Gastroesophageal sphincter (tissue), 4 donors: Measurements from ENCODE around the gene ZNF358. TPM values are rescaled to one million over a fixed set of nuclear protein-coding genes. Genes with fewer than 3 reads are reported as not detected.

ENCODE experiments used
- ATAC-seq: fragments of 150-250 bp; one replicate; pipeline ENCODE4 v1.9.1; 2016; ENCODE audit warnings: mild to moderate bottlenecking, moderate library complexity
- H3K27ac ChIP-seq, 4 donors: fragments of 200-600 bp; sonication (generic) in 3 of 4; 1 replicate in 3 of 4; 2 replicates in 1 of 4; pipeline ENCODE4 v1.5.1; 2016 to 2019
- H3K27me3 ChIP-seq: fragments of 200-600 bp; sonication (generic); one replicate; pipeline ENCODE4 v1.5.1; 2019
- H3K36me3 ChIP-seq, 2 donors: fragments of 200-600 bp; sonication (generic); one replicate each; pipeline ENCODE4 v1.5.1; 2019; ENCODE audit warnings: control low read depth in 1 of 2
- H3K4me1 ChIP-seq, 3 donors: fragments of 200-600 bp; sonication (generic); 1 replicate in 2 of 3; 2 replicates in 1 of 3; pipeline ENCODE4 v1.5.1; 2016 to 2019; ENCODE audit warnings: control low read depth in 2 of 3
- H3K4me3 ChIP-seq, 2 donors: fragments of 200-600 bp; sonication (generic); one replicate each; pipeline ENCODE4 v1.5.1; 2019; ENCODE audit warnings: mild to moderate bottlenecking in 1 of 2, moderate library complexity in 1 of 2
- H3K9me3 ChIP-seq, 3 donors: fragments of 200-600 bp; sonication (generic); one replicate each; pipeline ENCODE4 v1.5.1; 2017 to 2019; ENCODE audit warnings: control low read depth in 2 of 3
- CTCF ChIP-seq, 4 experiments: fragments of 200-600 bp in 2 of 4; fragments of 450-650 bp in 2 of 4; sonication (generic) in 1 of 4; IDR thresholded peaks; one replicate each; pipeline ENCODE4 v1.5.1; 2017 to 2019; ENCODE audit warnings: antibody characterized with exemption in 4 of 4, mild to moderate bottlenecking in 2 of 4, moderate library complexity in 2 of 4
- EP300 ChIP-seq: sonication (generic); formaldehyde crosslinking; IDR thresholded peaks from one replicate; pipeline ENCODE4 v1.6.1; 2017; ENCODE audit warnings: antibody characterized with exemption, mild to moderate bottlenecking
- POLR2A ChIP-seq, 2 donors: fragments of 450-650 bp; IDR thresholded peaks; one replicate each; pipeline ENCODE4 v1.6.1; 2017; ENCODE audit warnings: antibody characterized with exemption in 2 of 2, mild to moderate bottlenecking in 2 of 2, moderate library complexity in 1 of 2
- POLR2AphosphoS5 ChIP-seq: sonication (generic); formaldehyde crosslinking; IDR thresholded peaks from one replicate; pipeline ENCODE4 v1.6.1; 2017; ENCODE audit warnings: antibody characterized with exemption
- WGBS, 2 donors: methylation state at CpG; one replicate each; pipeline ENCODE4 v1.1.5; 2018; ENCODE audit warnings: low coverage in 1 of 2; 5-methylcytosine and 5-hydroxymethylcytosine counted together
- total RNA-seq, 4 donors: library from RNA; depleted of rRNA; stranded (reverse); fragments of >200 nt; gene quantifications; one replicate each; pipeline ENCODE4 v1.1.0, GENCODE V29; 2016

ZNF358 gene
- total RNA-seq, 4 donors from 2014 or later: 63.9 to 153 (median 98.7) TPM

- Histone ChIP-seq H3K4me1 (peaks cover 0 to 16% (median 0%) of the 10 kb centered on the region in 3 donors), H3K4me3 (no peak overlapping the region), H3K27me3 (no peaks in the 10 kb centered on the region), H3K9me3 (no peaks in the 10 kb centered on the region), H3K27ac (peak overlapping the region in 2 of 4 donors; percentile 42 to 72), H3K36me3 (peaks cover 0 to 68% of the 10 kb centered on the region in 2 donors)
- TF ChIP-seq POLR2AphosphoS5 (no peak), POLR2A (IDR thresholded peaks at IDR 0.05) (no peak), EP300 (no peak), CTCF (IDR thresholded peaks at IDR 0.05) (no peak)
- no peak for ATAC-seq
- 91% methylated on average over 6 of the region's 41 CpGs; no CpG with 5 or more reads in 1 of the 2 donors for WGBS, 2 donors
Observed at GRCh38 chr19:7550169-7550770, 34.4 kb downstream of the ZNF358 start.

DNA sequence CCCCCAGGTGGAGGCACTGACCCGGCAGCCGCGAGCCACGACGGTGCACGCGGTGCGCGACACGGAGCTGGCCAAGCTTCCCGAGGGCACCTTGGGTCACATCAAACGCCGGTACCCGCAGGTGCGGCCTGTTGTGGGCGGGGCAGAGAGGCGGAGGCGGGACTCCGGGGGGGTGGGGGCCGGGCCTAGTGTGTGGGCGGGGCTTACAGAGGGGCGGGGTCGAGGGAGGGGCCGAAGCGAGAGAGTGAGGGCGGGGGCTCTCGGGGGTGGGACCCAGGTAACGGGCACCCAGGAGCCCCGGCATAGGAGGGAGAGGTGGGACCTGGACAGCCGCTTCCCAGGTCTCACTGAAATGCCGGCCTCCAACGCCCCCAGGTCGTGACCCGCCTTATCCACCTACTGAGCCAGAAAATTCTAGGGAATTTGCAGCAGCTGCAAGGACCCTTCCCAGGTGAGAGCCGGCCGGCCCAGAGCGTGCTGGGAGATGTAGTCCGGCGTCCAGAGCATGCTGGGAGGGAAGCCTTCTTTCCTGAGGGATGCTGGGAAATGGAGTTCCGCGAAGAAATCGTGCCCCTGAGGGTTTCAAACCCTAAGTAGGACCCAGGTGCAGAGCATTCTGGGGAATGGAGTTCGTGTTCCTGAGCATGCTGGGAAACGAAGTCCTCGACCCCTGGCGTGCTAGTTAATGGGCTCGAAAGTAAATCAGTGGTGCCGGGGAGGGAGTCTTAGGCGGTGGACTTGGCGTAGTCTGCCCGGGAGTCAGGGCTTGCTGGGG is 35.3 kb downstream of the ZNF358 start:
- H3K4me1 ChIP-seq: peaks cover 0 to 16% (median 0%) of the 10 kb centered on the region in 3 donors
- peak; percentile 92 for ATAC-seq
- peak overlapping the region in 3 of 4 donors; percentile 31 to 72 (median 42) for H3K27ac ChIP-seq
- 0% methylated on average over 1 of the region's 51 CpGs; no CpG with 5 or more reads in 1 of the 2 donors for WGBS, 2 donors
- no peak for TF ChIP-seq EP300
- H3K9me3 ChIP-seq: no peaks in the 10 kb centered on the region
- H3K4me3 ChIP-seq: peak overlapping the region in 1 of 2 donors; percentile 33
- no peaks in the 10 kb centered on the region for H3K27me3 ChIP-seq
- peaks cover 0 to 68% of the 10 kb centered on the region in 2 donors for H3K36me3 ChIP-seq

- Histone ChIP-seq H3K4me1 (peaks cover 0 to 16% (median 0%) of the 10 kb centered on the region in 3 donors), H3K27me3 (no peaks in the 10 kb centered on the region), H3K4me3 (no peak overlapping the region), H3K27ac (no peak overlapping the region), H3K36me3 (peaks cover 0 to 72% of the 10 kb centered on the region in 2 donors), H3K9me3 (no peaks in the 10 kb centered on the region)
- WGBS, 2 donors: 0 to 50% methylated on average over 1 to 2 of the region's 2 CpGs
- TF ChIP-seq POLR2A (IDR thresholded peaks at IDR 0.05) (no peak), EP300 (no peak), CTCF (IDR thresholded peaks at IDR 0.05) (no peak), POLR2AphosphoS5 (no peak)
- ATAC-seq: no peak
Observed at GRCh38 chr19:7552781-7553180, 36.9 kb downstream of the ZNF358 start.

DNA sequence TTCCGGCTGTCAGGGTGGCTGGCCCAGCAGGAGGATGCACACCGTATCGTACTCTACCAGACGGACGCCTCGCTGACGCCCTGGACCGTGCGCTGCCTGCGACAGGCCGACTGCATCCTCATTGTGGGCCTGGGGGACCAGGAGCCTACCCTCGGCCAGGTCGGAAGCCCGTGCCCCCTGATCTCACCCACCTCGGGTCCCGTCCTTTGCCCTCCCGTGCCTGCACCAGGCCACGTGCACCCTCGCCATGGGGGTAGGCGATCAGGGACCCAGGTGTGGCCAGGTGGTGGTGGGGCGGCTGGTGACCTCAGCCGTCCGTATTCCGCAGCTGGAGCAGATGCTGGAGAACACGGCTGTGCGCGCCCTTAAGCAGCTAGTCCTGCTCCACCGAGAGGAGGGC is 38.7 kb downstream of the ZNF358 start:
- H3K27ac ChIP-seq: no peak overlapping the region
- WGBS, 2 donors: 87% methylated on average over 3 of the region's 28 CpGs; no CpG with 5 or more reads in 1 of the 2 donors

More for the DNA sequence above, 38.7 kb downstream of the ZNF358 start:
- no peak for ATAC-seq
- Histone ChIP-seq H3K27me3 (no peaks in the 10 kb centered on the region), H3K4me1 (peaks cover 0 to 16% (median 0%) of the 10 kb centered on the region in 3 donors), H3K9me3 (no peaks in the 10 kb centered on the region), H3K36me3 (peaks cover 0 to 88% of the 10 kb centered on the region in 2 donors), H3K4me3 (no peak overlapping the region)
- no peak for TF ChIP-seq POLR2AphosphoS5
- no peak for TF ChIP-seq CTCF (IDR thresholded peaks at IDR 0.05)
- no peak for TF ChIP-seq POLR2A (IDR thresholded peaks at IDR 0.05)
- TF ChIP-seq EP300: no peak
